CD4-positive, alpha-beta T cell (primary cell): ENCODE measurements around the gene TCN2. TPM values are rescaled to one million over a fixed set of nuclear protein-coding genes. Genes with fewer than 3 reads are reported as not detected.

Source experiments
- ATAC-seq: fragments of 200-7000 bp; cut with Tn5 transposase; one replicate; pipeline ENCODE4 v1.10.0; 2022; ENCODE audit warnings: mild to moderate bottlenecking; ENCODE audit not compliant: poor library complexity
- CTCF ChIA-PET: fragments of 350-600 bp; sonication (Branson Sonifier 250); formaldehyde crosslinking; loops from one replicate; lab custom pipeline; 2021; ENCODE audit warnings: antibody characterized with exemption, inconsistent platforms; lab: Charles Lee
- POLR2A ChIA-PET: fragments of 350-600 bp; sonication (Branson Sonifier 250); formaldehyde crosslinking; loops from one replicate; lab custom pipeline; 2021; ENCODE audit warnings: antibody characterized with exemption, inconsistent platforms; lab: Charles Lee
- DNase-seq, 14 experiments: peaks; one replicate each; pipeline ENCODE4 v3.0.0-alpha.2; 2013 to 2020; ENCODE audit warnings: mixed read lengths in 2 of 14
- H3K27ac ChIP-seq, 2 donors: one replicate each; pipeline versions ENCODE4 v1.5.1 to v1.7.0; 2013; ENCODE audit warnings: low read length in 2 of 2, low read depth in 1 of 2, mild to moderate bottlenecking in 1 of 2
- H3K27me3 ChIP-seq, 2 experiments: 1 replicate in 1 of 2; 2 replicates in 1 of 2; pipeline versions ENCODE4 v1.6.1 to v1.7.0; 2013; ENCODE audit warnings: low read length in 2 of 2, control low read depth in 1 of 2, mild to moderate bottlenecking in 1 of 2, moderate library complexity in 1 of 2; ENCODE audit not compliant: insufficient read depth in 2 of 2, control insufficient read depth in 1 of 2
- H3K36me3 ChIP-seq: one replicate; pipeline ENCODE4 v1.6.1; 2013; ENCODE audit warnings: low read length, control low read depth; ENCODE audit not compliant: insufficient read depth
- H3K4me1 ChIP-seq: one replicate; pipeline ENCODE4 v1.6.1; 2013; ENCODE audit warnings: low read length, control low read depth; ENCODE audit not compliant: insufficient read depth
- H3K4me3 ChIP-seq: one replicate; pipeline ENCODE4 v1.5.1; 2013; ENCODE audit warnings: mild to moderate bottlenecking, low read length, moderate library complexity
- H3K9me3 ChIP-seq, 2 experiments: 1 replicate in 1 of 2; 2 replicates in 1 of 2; pipeline versions ENCODE4 v1.6.1 to v1.7.0; 2013; ENCODE audit warnings: low read length in 2 of 2, mild to moderate bottlenecking in 2 of 2, control low read depth in 1 of 2, moderate library complexity in 1 of 2; ENCODE audit not compliant: control insufficient read depth in 1 of 2, insufficient read depth in 1 of 2
- H3K27ac Mint-ChIP-seq: one replicate; pipeline ENCODE4 v1.8.0; 2020; ENCODE audit warnings: mixed read lengths
- H3K27me3 Mint-ChIP-seq: one replicate; pipeline ENCODE4 v1.8.0; 2021; ENCODE audit warnings: mixed read lengths
- H3K36me3 Mint-ChIP-seq: one replicate; pipeline ENCODE4 v1.8.0; 2021; ENCODE audit warnings: low read depth, mixed read lengths
- H3K4me1 Mint-ChIP-seq: one replicate; pipeline ENCODE4 v1.8.0; 2021; ENCODE audit warnings: low read depth, mixed read lengths
- H3K4me3 Mint-ChIP-seq: one replicate; pipeline ENCODE4 v1.8.0; 2020; ENCODE audit warnings: mild to moderate bottlenecking, mixed read lengths
- H3K9me3 Mint-ChIP-seq: one replicate; pipeline ENCODE4 v1.8.0; 2020; ENCODE audit warnings: mixed read lengths
- intact Hi-C, 2 experiments: fragments of 100-400 bp; cut with DNase I in 1 of 2; cut with micrococcal nuclease in 1 of 2; formaldehyde crosslinking; loops; one replicate each; pipeline versions ENCODE4 v1.15.1 to v1.9.0; 2023 to 2025; cut with DNase I, micrococcal nuclease
- total RNA-seq, 174 experiments: library from RNA in 2 of 174; stranded (reverse) in 2 of 174; gene quantifications; one replicate each; pipeline ENCODE4 v1.2.3 and lab custom pipeline; 2021 to 2026
- TF ChIP-seq, protein P1 (sequence below): fragments of 200-600 bp; IDR thresholded peaks from one replicate; pipeline ENCODE4 v1.8.0; 2022; ENCODE audit warnings: antibody characterized with exemption, mild to moderate bottlenecking

TCN2 gene
- total RNA-seq, 2 experiments from 2014 or later, result 0.52 to 0.53 TPM

GRCh38 chr22:30572840-30573593 is 34.0 kb upstream of the TCN2 start:
- Histone ChIP-seq H3K4me3 (no peak overlapping the region), H3K27me3 (peaks cover 0 to 4% of the 10 kb centered on the region in 2 experiments), H3K4me1 (peaks cover 10% of the 10 kb centered on the region), H3K27ac (no peak overlapping the region), H3K9me3 (no peaks in the 10 kb centered on the region), H3K36me3 (peaks cover 23% of the 10 kb centered on the region)
- peaks cover 26% of the 10 kb centered on the region for H3K36me3 Mint-ChIP-seq
- DNase-seq (no peak), ATAC-seq (no peak)
- H3K27me3 Mint-ChIP-seq, result no peaks in the 10 kb centered on the region
- TF ChIP-seq, protein P1, sequence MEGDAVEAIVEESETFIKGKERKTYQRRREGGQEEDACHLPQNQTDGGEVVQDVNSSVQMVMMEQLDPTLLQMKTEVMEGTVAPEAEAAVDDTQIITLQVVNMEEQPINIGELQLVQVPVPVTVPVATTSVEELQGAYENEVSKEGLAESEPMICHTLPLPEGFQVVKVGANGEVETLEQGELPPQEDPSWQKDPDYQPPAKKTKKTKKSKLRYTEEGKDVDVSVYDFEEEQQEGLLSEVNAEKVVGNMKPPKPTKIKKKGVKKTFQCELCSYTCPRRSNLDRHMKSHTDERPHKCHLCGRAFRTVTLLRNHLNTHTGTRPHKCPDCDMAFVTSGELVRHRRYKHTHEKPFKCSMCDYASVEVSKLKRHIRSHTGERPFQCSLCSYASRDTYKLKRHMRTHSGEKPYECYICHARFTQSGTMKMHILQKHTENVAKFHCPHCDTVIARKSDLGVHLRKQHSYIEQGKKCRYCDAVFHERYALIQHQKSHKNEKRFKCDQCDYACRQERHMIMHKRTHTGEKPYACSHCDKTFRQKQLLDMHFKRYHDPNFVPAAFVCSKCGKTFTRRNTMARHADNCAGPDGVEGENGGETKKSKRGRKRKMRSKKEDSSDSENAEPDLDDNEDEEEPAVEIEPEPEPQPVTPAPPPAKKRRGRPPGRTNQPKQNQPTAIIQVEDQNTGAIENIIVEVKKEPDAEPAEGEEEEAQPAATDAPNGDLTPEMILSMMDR, result no peak
- H3K4me1 Mint-ChIP-seq, result peaks cover 3% of the 10 kb centered on the region
- H3K9me3 Mint-ChIP-seq, result no peaks in the 10 kb centered on the region
- H3K27ac Mint-ChIP-seq, result no peak overlapping the region
- H3K4me3 Mint-ChIP-seq, result no peak overlapping the region
- intact Hi-C loops, result no loop called here
- ChIA-PET POLR2A (no interaction called here), CTCF (no interaction called here)

- Mint-ChIP-seq H3K4me3 (no peak overlapping the region), H3K36me3 (peaks cover 33% of the 10 kb centered on the region), H3K27me3 (no peaks in the 10 kb centered on the region), H3K9me3 (no peaks in the 10 kb centered on the region), H3K27ac (no peak overlapping the region), H3K4me1 (peaks cover 3% of the 10 kb centered on the region)
- CTCF ChIA-PET, result no interaction called here
- Histone ChIP-seq H3K4me1 (peaks cover 10% of the 10 kb centered on the region), H3K4me3 (no peak overlapping the region), H3K27me3 (peaks cover 0 to 4% of the 10 kb centered on the region in 2 experiments), H3K9me3 (no peaks in the 10 kb centered on the region), H3K36me3 (peaks cover 27% of the 10 kb centered on the region), H3K27ac (no peak overlapping the region)
- DNase-seq (no peak), ATAC-seq (no peak)
- intact Hi-C loops, result no loop called here
- TF ChIP-seq, protein P1, result no peak
- POLR2A ChIA-PET, result no interaction called here
These were observed 33.3 kb upstream of the TCN2 start for GRCh38 chr22:30573594-30574094.

DNA sequence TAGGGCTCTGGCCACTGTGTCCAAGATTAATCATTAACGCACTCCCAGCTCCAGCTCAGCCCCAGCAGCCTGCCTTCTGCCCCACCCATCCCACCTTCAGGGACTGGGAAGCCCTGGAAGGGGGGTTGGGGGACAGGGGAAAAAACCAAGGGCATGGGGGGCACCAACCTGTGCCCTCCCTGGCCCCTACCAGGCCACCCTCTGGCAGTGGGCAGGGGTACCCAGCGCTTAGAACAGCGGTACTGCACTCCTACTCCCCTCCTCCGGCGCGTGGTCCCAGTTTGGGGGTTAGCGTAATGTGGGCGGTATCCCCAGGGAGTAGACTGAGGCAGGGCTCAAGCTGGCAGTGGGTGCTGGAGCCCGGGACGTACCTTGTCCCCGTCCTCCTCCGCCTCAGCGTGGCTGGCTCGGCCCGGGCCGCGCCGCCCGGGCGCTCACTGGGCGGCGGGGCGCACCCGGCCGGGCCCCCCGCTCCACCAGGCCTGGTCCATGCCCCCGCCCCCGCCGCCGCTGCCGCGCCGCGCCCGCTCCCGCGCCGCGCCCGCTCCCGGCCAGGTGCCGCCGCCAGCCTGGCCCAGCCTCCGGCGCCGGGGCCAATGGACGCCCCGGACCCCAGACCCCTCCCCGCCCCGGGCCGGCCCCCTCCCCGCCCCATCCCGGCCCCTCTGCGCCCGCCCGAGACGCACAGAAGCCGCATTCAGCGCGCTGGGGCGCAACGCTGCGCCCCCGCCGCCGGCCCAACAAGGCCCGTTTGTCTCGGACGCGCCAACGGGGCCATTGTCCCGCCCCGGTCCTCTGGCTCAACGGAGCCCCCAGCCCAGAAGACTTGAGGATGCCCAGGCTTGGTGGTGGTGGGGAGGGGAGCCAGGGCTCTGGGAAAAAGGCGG is 32.6 kb upstream of the TCN2 start, which contains the start of gene GAL3ST1:
GAL3ST1 (minus strand) TSS at position 571 of the 887 bp plus-strand sequence. CDS start 17,273 bp downstream, outside the sequence.
- ATAC-seq, result no peak
- CTCF ChIA-PET, result no interaction called here
- H3K36me3 Mint-ChIP-seq, result peaks cover 40% of the 10 kb centered on the region

More for the DNA sequence above, 32.6 kb upstream of the TCN2 start, which contains the start of gene GAL3ST1:
- Histone ChIP-seq H3K4me1 (peaks cover 10% of the 10 kb centered on the region), H3K4me3 (no peak within 1 kb of the TSS), H3K27me3 (peaks cover 0 to 4% of the 10 kb centered on the region in 2 experiments), H3K27ac (no peak within 1 kb of the TSS), H3K9me3 (no peaks in the 10 kb centered on the region), H3K36me3 (peaks cover 34% of the 10 kb centered on the region)
- intact Hi-C loops, result no loop called here
- no peak within 1 kb of the TSS for H3K4me3 Mint-ChIP-seq
- no peaks in the 10 kb centered on the region for H3K27me3 Mint-ChIP-seq
- H3K9me3 Mint-ChIP-seq, result no peaks in the 10 kb centered on the region
- DNase-seq, result no peak
- peaks cover 3% of the 10 kb centered on the region for H3K4me1 Mint-ChIP-seq
- POLR2A ChIA-PET, result no interaction called here
- TF ChIP-seq, protein P1, result no peak
- H3K27ac Mint-ChIP-seq, result no peak within 1 kb of the TSS
